ENCODE results near the gene RBCK1. TPM values are rescaled to one million over a fixed set of nuclear protein-coding genes. Genes with fewer than 3 reads are reported as not detected.
A peak's percentile ranks its signal among the peaks of the same experiment; 100 is the strongest.

Gene RBCK1
- total and polyA plus RNA-seq, 9 of the 15 experiments (the other 6 are each of a cell fraction or from before 2014, with no cell fraction given): 5.9 to 59.3 (median 26.5) TPM

DNA sequence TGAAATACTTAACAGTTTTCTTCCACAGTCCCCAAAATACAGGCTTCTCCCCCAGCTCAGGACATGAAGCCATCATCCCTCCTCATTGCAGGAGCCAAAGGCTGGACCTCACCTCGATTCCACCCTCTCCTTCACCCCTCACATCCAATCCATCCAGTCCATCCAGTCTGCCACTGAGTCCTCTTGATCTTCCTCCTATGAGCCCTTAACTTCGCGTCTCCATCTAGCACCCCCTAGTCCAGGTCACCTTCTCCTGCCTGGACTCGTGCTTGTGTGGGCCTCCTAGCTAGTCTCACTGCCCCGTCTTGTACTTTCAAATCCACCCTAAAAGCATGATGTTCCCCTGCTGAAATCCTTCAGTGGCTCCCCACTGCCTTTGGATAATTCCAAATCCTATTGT is 24.2 kb upstream of the RBCK1 start:
- Histone ChIP-seq H3K4me3 (no peak overlapping the region), H3K9me3 (replicated peaks; ENCODE audit: control insufficient read depth, insufficient read depth, low read depth, low read length) (no peaks in the 10 kb centered on the region), H3K4me1 (replicated peaks in 1 of 2; ENCODE audit: control insufficient read depth in 2 of 2, insufficient read depth in 2 of 2, low read length in 2 of 2) (peaks cover 19 to 26% of the 10 kb centered on the region in 2 experiments; a peak in 4 of 5 replicates), H3K27ac (ENCODE audit: extremely low read depth, low read depth, low read length) (peak overlapping the region; percentile 96; the same call in 1 of the 3 replicates), H3K79me2 (ENCODE audit: control insufficient read depth, insufficient read depth, low read length) (peaks cover 92% of the 10 kb centered on the region), H3K9ac (ENCODE audit: insufficient read depth in 1 of 2, low read depth in 2 of 2, low read length in 2 of 2) (peak overlapping the region; percentile 10 to 71; a peak in 2 of 4 replicates), H4K20me1 (replicated peaks; ENCODE audit: control insufficient read depth, insufficient read depth, low read length) (peaks cover 11% of the 10 kb centered on the region), H3K9me1 (ENCODE audit: control insufficient read depth, insufficient read depth, low read length) (no peaks in the 10 kb centered on the region), H3K4me2 (ENCODE audit: insufficient read depth, low read length) (peak overlapping the region; percentile 23), H3K27me3 (ENCODE audit: control insufficient read depth in 2 of 2, insufficient read depth in 2 of 2, low read length in 2 of 2) (no peaks in the 10 kb centered on the region), H3K36me3 (ENCODE audit: control insufficient read depth, insufficient read depth, low read length) (peaks cover 56% of the 10 kb centered on the region), H2AFZ (ENCODE audit: low read depth, low read length) (no peak overlapping the region)
- 57% methylated on average over 5 of the region's 5 CpGs for WGBS (ENCODE audit: insufficient coverage, low coverage, missing lambda C conversion rate)
- BruUV-seq (replicated peaks): no TSS peak
- FAIRE-seq: no peak
- TF ChIP-seq SMARCA4 (IDR thresholded peaks at IDR 0.05) (no peak), NFIX (CRISPR knock-in tag; IDR thresholded peaks at IDR 0.05; ENCODE audit: low read depth) (no peak), POLR2B (IDR thresholded peaks at IDR 0.05; ENCODE audit: low read depth, partially characterized antibody) (peak; percentile 45), TEAD1 (CRISPR knock-in tag; IDR thresholded peaks at IDR 0.05) (no peak), SMAD4 (CRISPR knock-in tag; conservative IDR thresholded peaks at IDR 0.05) (no peak), ZNF124 (CRISPR knock-in tag; IDR thresholded peaks at IDR 0.05) (no peak), GABPB1 (CRISPR knock-in tag; IDR thresholded peaks at IDR 0.05) (0 out of 2 replicates have a peak, but pooled peaks have one; percentile 34)
- TF ChIP-seq, protein P1, sequence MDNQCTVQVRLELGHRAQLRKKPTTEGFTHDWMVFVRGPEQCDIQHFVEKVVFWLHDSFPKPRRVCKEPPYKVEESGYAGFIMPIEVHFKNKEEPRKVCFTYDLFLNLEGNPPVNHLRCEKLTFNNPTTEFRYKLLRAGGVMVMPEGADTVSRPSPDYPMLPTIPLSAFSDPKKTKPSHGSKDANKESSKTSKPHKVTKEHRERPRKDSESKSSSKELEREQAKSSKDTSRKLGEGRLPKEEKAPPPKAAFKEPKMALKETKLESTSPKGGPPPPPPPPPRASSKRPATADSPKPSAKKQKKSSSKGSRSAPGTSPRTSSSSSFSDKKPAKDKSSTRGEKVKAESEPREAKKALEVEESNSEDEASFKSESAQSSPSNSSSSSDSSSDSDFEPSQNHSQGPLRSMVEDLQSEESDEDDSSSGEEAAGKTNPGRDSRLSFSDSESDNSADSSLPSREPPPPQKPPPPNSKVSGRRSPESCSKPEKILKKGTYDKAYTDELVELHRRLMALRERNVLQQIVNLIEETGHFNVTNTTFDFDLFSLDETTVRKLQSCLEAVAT (IDR thresholded peaks at IDR 0.05): peak in 1 of 2 experiments; percentile 54; a peak in 1 of 4 replicates
- CTCF ChIA-PET (ENCODE audit: low intra/inter-chr PET ratio): no interaction called here
- in situ Hi-C loops (cut with MboI) (no loop called here), intact Hi-C loops (cut with micrococcal nuclease) (no loop called here)
- POLR2A ChIA-PET: interaction anchor here (1.1 to 9.2 kb wide), 4 partner anchors 8 to 23 kb away, joined by 3 to 100 read pairs (median 54); no protein-coding TSS in a partner anchor
- ATAC-seq: no peak
- DNase-seq (ENCODE audit: extremely low read depth in 1 of 4, low spot score in 3 of 4): no peak
